IMR-90 (cell line): ENCODE data around the gene GDF15. TPM values are rescaled to one million over a fixed set of nuclear protein-coding genes. Genes with fewer than 3 reads are reported as not detected.

ENCODE experiments used
- ATAC-seq: fragments of 200-7000 bp; cut with Tn5 transposase; 2 replicates; pipeline ENCODE4 v1.9.1; 2020; ENCODE audit warnings: low read depth, mild to moderate bottlenecking, moderate library complexity
- BruUV-seq: library from RNA; stranded (reverse); fragments of 400-500 nt; replicated peaks from 2 replicates; lab custom pipeline; 2021; lab: Mats Ljungman, UMichigan
- CTCF ChIA-PET: fragments of 300-600 bp; formaldehyde crosslinking; extraction: SDS; loops from one replicate; lab custom pipeline; 2021; ENCODE audit warnings: antibody characterized with exemption; lab: Yijun Ruan, JAX
- POLR2A ChIA-PET: fragments of 300-600 bp; sonication (Branson Sonifier 250); formaldehyde crosslinking; loops from one replicate; lab custom pipeline; 2022; ENCODE audit warnings: antibody characterized with exemption; ENCODE audit not compliant: unreplicated experiment; lab: Charles Lee
- DNase-seq: peaks from one replicate; pipeline ENCODE4 v3.0.0; 2013
- H2AFZ ChIP-seq: replicated peaks from 2 replicates; pipeline ENCODE3; 2013; ENCODE audit warnings: low read length, mild to moderate bottlenecking; ENCODE audit not compliant: poor library complexity
- H2AK5ac ChIP-seq: 2 replicates; pipeline ENCODE4 v1.6.1; 2013; ENCODE audit warnings: low read depth, low read length, inconsistent platforms
- H2AK9ac ChIP-seq: replicated peaks from 2 replicates; pipeline ENCODE3; 2013; ENCODE audit warnings: mild to moderate bottlenecking, low read depth, low read length, moderate library complexity; ENCODE audit not compliant: poor library complexity
- H2BK120ac ChIP-seq: 2 replicates; pipeline ENCODE4 v1.6.1; 2013; ENCODE audit warnings: low read depth, low read length, inconsistent platforms
- H2BK15ac ChIP-seq: 3 replicates; pipeline ENCODE4 v1.6.1; 2013; ENCODE audit warnings: low read depth, low read length, inconsistent platforms
- H2BK20ac ChIP-seq: 2 replicates; pipeline ENCODE4 v1.6.1; 2013; ENCODE audit warnings: low read depth, mild to moderate bottlenecking, inconsistent platforms, low read length, moderate library complexity
- H2BK5ac ChIP-seq: 2 replicates; pipeline ENCODE4 v1.6.1; 2013; ENCODE audit warnings: mild to moderate bottlenecking, low read depth, low read length, inconsistent platforms; ENCODE audit not compliant: poor library complexity, severe bottlenecking
- H3K14ac ChIP-seq: replicated peaks from 2 replicates; pipeline ENCODE4 v1.6.1; 2013; ENCODE audit warnings: low read depth, low read length, inconsistent platforms
- H3K18ac ChIP-seq: 2 replicates; pipeline ENCODE4 v1.6.1; 2013; ENCODE audit warnings: low read depth, low read length, control low read depth
- H3K23ac ChIP-seq: 2 replicates; pipeline ENCODE4 v1.6.1; 2013; ENCODE audit warnings: low read depth, low read length, inconsistent platforms
- H3K27ac ChIP-seq: 2 replicates; pipeline ENCODE4 v1.5.1; 2013; ENCODE audit warnings: mild to moderate bottlenecking, control low read depth, low read length; ENCODE audit not compliant: insufficient read depth
- H3K27me3 ChIP-seq: 2 replicates; pipeline ENCODE4 v1.6.1; 2013; ENCODE audit warnings: low read length; ENCODE audit not compliant: control insufficient read depth, insufficient read depth
- H3K36me3 ChIP-seq: 2 replicates; pipeline ENCODE4 v1.6.1; 2013; ENCODE audit warnings: low read length, mixed read lengths; ENCODE audit not compliant: control insufficient read depth, insufficient read depth
- H3K4ac ChIP-seq: 2 replicates; pipeline ENCODE4 v1.6.1; 2013; ENCODE audit warnings: low read depth, low read length, inconsistent platforms
- H3K4me1 ChIP-seq: 2 replicates; pipeline ENCODE4 v1.6.1; 2013; ENCODE audit warnings: low read length, mixed read lengths; ENCODE audit not compliant: control insufficient read depth, insufficient read depth
- H3K4me2 ChIP-seq: 2 replicates; pipeline ENCODE4 v1.6.1; 2013; ENCODE audit warnings: low read depth, mild to moderate bottlenecking, control low read depth, low read length, moderate library complexity
- H3K4me3 ChIP-seq: 2 replicates; pipeline ENCODE4 v1.5.1; 2013; ENCODE audit warnings: low read depth, mild to moderate bottlenecking, control low read depth, low read length, moderate library complexity; ENCODE audit not compliant: insufficient read depth
- H3K56ac ChIP-seq: 2 replicates; pipeline ENCODE4 v1.6.1; 2013; ENCODE audit warnings: low read length, inconsistent platforms; ENCODE audit not compliant: insufficient read depth; ENCODE audit errors: extremely low read depth
- H3K79me1 ChIP-seq, 2 experiments: 2 replicates each; pipeline ENCODE4 v1.6.1; 2013; ENCODE audit warnings: low read length in 2 of 2, inconsistent platforms in 1 of 2, low read depth in 1 of 2
- H3K9ac ChIP-seq: 2 replicates; pipeline ENCODE4 v1.6.1; 2013; ENCODE audit warnings: low read depth, low read length, control low read depth
- H3K9me1 ChIP-seq: 2 replicates; pipeline ENCODE4 v1.6.1; 2013; ENCODE audit warnings: low read length, inconsistent platforms; ENCODE audit not compliant: insufficient read depth
- H3K9me3 ChIP-seq: 2 replicates; pipeline ENCODE4 v1.6.1; 2013; ENCODE audit warnings: low read length; ENCODE audit not compliant: control insufficient read depth, insufficient read depth
- H4K20me1 ChIP-seq: 2 replicates; pipeline ENCODE4 v1.6.1; 2013; ENCODE audit warnings: low read length, inconsistent platforms; ENCODE audit not compliant: insufficient read depth
- H4K5ac ChIP-seq: 2 replicates; pipeline ENCODE4 v1.6.1; 2013; ENCODE audit warnings: mild to moderate bottlenecking, low read depth, low read length, control low read depth
- H4K8ac ChIP-seq, 2 experiments: 2 replicates each; pipeline ENCODE4 v1.6.1; 2013; ENCODE audit warnings: low read depth in 2 of 2, low read length in 2 of 2, control low read depth in 1 of 2, inconsistent platforms in 1 of 2
- H4K91ac ChIP-seq: 2 replicates; pipeline ENCODE4 v1.6.1; 2013; ENCODE audit warnings: low read depth, low read length, inconsistent platforms; ENCODE audit not compliant: insufficient read depth
- CHD1 ChIP-seq: IDR thresholded peaks from 2 replicates; pipeline ENCODE4 v1.6.1; 2012; ENCODE audit warnings: low read depth, low read length, improper control_type of control experiment
- MAZ ChIP-seq: IDR thresholded peaks from 2 replicates; pipeline ENCODE4 v1.6.1; 2012; ENCODE audit warnings: low read depth, mild to moderate bottlenecking, low read length, improper control_type of control experiment, moderate library complexity, borderline replicate concordance
- WGBS, 2 experiments: methylation state at CpG; one replicate each; pipeline versions ENCODE4 v1.1.5 to v1.1.7; 2013; ENCODE audit warnings: missing lambda C conversion rate in 2 of 2; ENCODE audit not compliant: insufficient read length in 1 of 2; ENCODE audit errors: extremely low coverage in 2 of 2; 5-methylcytosine and 5-hydroxymethylcytosine counted together
- dilution Hi-C: fragments of 300-500 bp; cut with HindIII; formaldehyde crosslinking; loops from one replicate; pipeline ENCODE4 v1.14.3; 2018; ENCODE audit warnings: low sequenced_read_pairs; ENCODE audit not compliant: unreplicated experiment
- in situ Hi-C: fragments of 300-500 bp; cut with MboI; formaldehyde crosslinking; loops from 3 replicates; pipeline ENCODE4 v1.14.3; 2019; ENCODE audit warnings: low sequenced_read_pairs, inconsistent platforms, mixed read lengths
- intact Hi-C: fragments of 100-400 bp; cut with micrococcal nuclease; formaldehyde crosslinking; loops from 2 replicates; pipeline ENCODE4 v1.10.0; 2022
- microRNA-seq, 2 experiments: library from miRNA; stranded (forward) in 1 of 2; unstranded in 1 of 2; fragments of 10-50 nt in 1 of 2; fragments of <30 nt in 1 of 2; gene quantifications in 1 of 2; microRNA quantifications in 1 of 2; one replicate each; pipeline versions ENCODE3 to v1.1.0; 2013 to 2020; ENCODE audit not compliant: insufficient read depth in 1 of 2, insufficient read length in 1 of 2, unreplicated experiment in 1 of 2
- polyA plus RNA-seq, 3 experiments: library from polyadenylated mRNA; depleted of rRNA; stranded (reverse); fragments of >200 nt; gene quantifications; 2 replicates each; pipeline ENCODE4 v1.2.3, GENCODE V29; 2012; ENCODE audit warnings: low replicate concordance in 1 of 3
- small RNA-seq, 5 experiments: library from RNA; depleted of rRNA; stranded (forward); fragments of <200 nt; gene quantifications; one replicate each; pipeline ENCODE3, GENCODE V24; 2012
- total RNA-seq: library from RNA; depleted of rRNA; stranded (reverse); fragments of >200 nt; gene quantifications from 2 replicates; pipeline ENCODE4 v1.2.3, GENCODE V29; 2012; rRNA removed

The GDF15 gene
- total and polyA plus RNA-seq, 2 of the 4 experiments (the other 2 are of a cell fraction): 5.6 to 49.8 TPM

- ATAC-seq (no peak), DNase-seq (no peak)
- no peak for TF ChIP-seq CHD1
- TF ChIP-seq MAZ: 0 out of 2 replicates have a peak, but pooled peaks have one; percentile 7
- Histone ChIP-seq H3K27ac (no peak overlapping the region), H2BK120ac (no peak overlapping the region), H3K4ac (peak overlapping the region; percentile 65; the same call in 1 of the 2 replicates), H2BK5ac (no peak overlapping the region), H3K56ac (no peak overlapping the region), H4K5ac (no peak overlapping the region), H4K8ac (peak overlapping the region in 1 of 2 experiments; percentile 65; a peak in 1 of 4 replicates), H3K4me2 (0 out of 2 replicates have a peak overlapping the region, but pooled peaks have one; percentile 41), H2AK5ac (peak overlapping the region; percentile 50; the same call in 1 of the 2 replicates), H3K4me3 (no peak overlapping the region; the same call in 1 of the 2 replicates), H3K79me1 (peaks cover 7 to 27% of the 10 kb centered on the region in 2 experiments; a peak in 3 of 4 replicates), H2BK15ac (no peak overlapping the region), H3K9me1 (peaks cover 12% of the 10 kb centered on the region; the same call in 1 of the 2 replicates), H3K18ac (no peak overlapping the region), H4K20me1 (peaks cover 56% of the 10 kb centered on the region), H2AFZ (peak overlapping the region; percentile 86), H3K14ac (no peak overlapping the region), H3K27me3 (no peaks in the 10 kb centered on the region), H3K4me1 (peaks cover 22% of the 10 kb centered on the region; the same call in 1 of the 2 replicates), H2BK20ac (no peak overlapping the region), H3K36me3 (peaks cover 17% of the 10 kb centered on the region), H3K23ac (no peak overlapping the region), H2AK9ac (peak overlapping the region; percentile 78), H4K91ac (no peak overlapping the region), H3K9ac (no peak overlapping the region), H3K9me3 (no peaks in the 10 kb centered on the region)
- dilution Hi-C loops (no loop called here), intact Hi-C loops (no loop called here), in situ Hi-C loops (no loop called here)
- ChIA-PET CTCF (no interaction called here), POLR2A (no interaction called here)
- BruUV-seq: no TSS peak
- 74% methylated on average over 9 of the region's 24 CpGs; no CpG with 5 or more reads in 1 of the 2 experiments for WGBS, 2 experiments
These were observed 52.5 kb downstream of the GDF15 start for GRCh38 chr19:18438331-18439024.

Small RNAs within 50 kb of the gene (microRNA-seq; reads per million reads assigned to microRNA genes)
- gene MIR3189: 0.73 to 2.1 reads per million in 2 experiments

Small RNAs within 50 kb of the gene (small RNA-seq; reads per million reads assigned to genes)
- 0 to 0.76 (median 0) reads per million in 5 experiments for gene MIR3189

Other genes starting within 250 kb of the GDF15 start
- gene PIK3R2, start 233.0 kb upstream of the GDF15 start, total RNA-seq: 8.9 and 12.2 TPM in 2 replicates
- 25.1 and 27.7 TPM in 2 replicates for gene PIK3R2, start 233.0 kb upstream of the GDF15 start, polyA plus RNA-seq (2012; rRNA removed)
- gene IFI30, start 212.3 kb upstream of the GDF15 start, total RNA-seq: 1.1 and 2.3 TPM in 2 replicates
- gene IFI30, start 212.3 kb upstream of the GDF15 start, polyA plus RNA-seq (2012; rRNA removed): 2.3 and 4.0 TPM in 2 replicates
- 7.2 TPM in 2 replicates for gene MPV17L2, start 192.9 kb upstream of the GDF15 start, total RNA-seq
- 19.5 and 22.5 TPM in 2 replicates for gene MPV17L2, start 192.9 kb upstream of the GDF15 start, polyA plus RNA-seq (2012; rRNA removed)
- gene RAB3A, start 182.1 kb upstream of the GDF15 start, total RNA-seq: 2.8 and 3.0 TPM in 2 replicates
- gene RAB3A, start 182.1 kb upstream of the GDF15 start, polyA plus RNA-seq (2012; rRNA removed): 13.4 and 13.6 TPM in 2 replicates
- gene PDE4C, start 159.7 kb upstream of the GDF15 start, total RNA-seq: 0.18 TPM in 1 of 2 replicates, not detected in the other
- gene PDE4C, start 159.7 kb upstream of the GDF15 start, polyA plus RNA-seq (2012; rRNA removed): 0.22 and 0.24 TPM in 2 replicates
- gene IQCN, start 111.7 kb upstream of the GDF15 start, total RNA-seq: 0.18 and 0.28 TPM in 2 replicates
- 0.60 and 0.67 TPM in 2 replicates for gene IQCN, start 111.7 kb upstream of the GDF15 start, polyA plus RNA-seq (2012; rRNA removed)
- gene JUND, start 104.5 kb upstream of the GDF15 start, total RNA-seq: 14.2 and 22.8 TPM in 2 replicates
- 77.2 and 101 TPM in 2 replicates for gene JUND, start 104.5 kb upstream of the GDF15 start, polyA plus RNA-seq (2012; rRNA removed)
- gene LSM4, start 63.1 kb upstream of the GDF15 start, total RNA-seq: 44.8 and 88.0 TPM in 2 replicates
- gene LSM4, start 63.1 kb upstream of the GDF15 start, polyA plus RNA-seq (2012; rRNA removed): 118 and 157 TPM in 2 replicates
- 11.1 and 14.3 TPM in 2 replicates for gene PGPEP1, start 45.6 kb upstream of the GDF15 start, total RNA-seq
- gene PGPEP1, start 45.6 kb upstream of the GDF15 start, polyA plus RNA-seq (2012; rRNA removed): 11.8 and 13.3 TPM in 2 replicates
- not detected in 2 replicates for gene LRRC25, start 11.5 kb downstream of the GDF15 start, total RNA-seq
- 0.03 TPM in 1 of 2 replicates, not detected in the other for gene LRRC25, start 11.5 kb downstream of the GDF15 start, polyA plus RNA-seq (2012; rRNA removed)
- 13.3 and 14.9 TPM in 2 replicates for gene SSBP4, start 33.2 kb downstream of the GDF15 start, total RNA-seq
- 39.7 and 48.1 TPM in 2 replicates for gene SSBP4, start 33.2 kb downstream of the GDF15 start, polyA plus RNA-seq (2012; rRNA removed)
- 3.4 and 3.9 TPM in 2 replicates for gene ISYNA1, start 52.0 kb downstream of the GDF15 start, total RNA-seq
- gene ISYNA1, start 52.0 kb downstream of the GDF15 start, polyA plus RNA-seq (2012; rRNA removed): 24.7 and 29.4 TPM in 2 replicates
- gene ELL, start 135.9 kb downstream of the GDF15 start, total RNA-seq: 6.3 and 6.7 TPM in 2 replicates
- 13.1 and 15.0 TPM in 2 replicates for gene ELL, start 135.9 kb downstream of the GDF15 start, polyA plus RNA-seq (2012; rRNA removed)
- gene FKBP8, start 157.4 kb downstream of the GDF15 start, total RNA-seq: 134 and 153 TPM in 2 replicates
- gene FKBP8, start 157.4 kb downstream of the GDF15 start, polyA plus RNA-seq (2012; rRNA removed): 289 and 312 TPM in 2 replicates
- gene KXD1, start 171.7 kb downstream of the GDF15 start, total RNA-seq: 66.7 and 89.2 TPM in 2 replicates
- gene KXD1, start 171.7 kb downstream of the GDF15 start, polyA plus RNA-seq (2012; rRNA removed): 196 and 253 TPM in 2 replicates
- 1,030 and 1,144 TPM in 2 replicates for gene UBA52, start 185.7 kb downstream of the GDF15 start, total RNA-seq
- gene UBA52, start 185.7 kb downstream of the GDF15 start, polyA plus RNA-seq (2012; rRNA removed): 2,778 and 3,008 TPM in 2 replicates
- gene REX1BD, start 202.6 kb downstream of the GDF15 start, total RNA-seq: 14.2 and 19.2 TPM in 2 replicates
- gene REX1BD, start 202.6 kb downstream of the GDF15 start, polyA plus RNA-seq (2012; rRNA removed): 44.6 and 68.7 TPM in 2 replicates
- 0.18 and 0.28 TPM in 2 replicates for gene CRLF1, start 220.6 kb downstream of the GDF15 start, total RNA-seq
- 3.0 and 3.1 TPM in 2 replicates for gene CRLF1, start 220.6 kb downstream of the GDF15 start, polyA plus RNA-seq (2012; rRNA removed)
- gene TMEM59L, start 226.7 kb downstream of the GDF15 start, total RNA-seq: under 0.01 and 0.28 TPM in 2 replicates
- 5.9 and 6.1 TPM in 2 replicates for gene TMEM59L, start 226.7 kb downstream of the GDF15 start, polyA plus RNA-seq (2012; rRNA removed)